DMS 273 (cell line): ENCODE results near the gene COL4A1.

Source experiments
- DNase-seq: peaks from one replicate; lab custom pipeline; 2025; ENCODE audit not compliant: unreplicated experiment; lab: John Stamatoyannopoulos, UW

COL4A1 gene

DNA sequence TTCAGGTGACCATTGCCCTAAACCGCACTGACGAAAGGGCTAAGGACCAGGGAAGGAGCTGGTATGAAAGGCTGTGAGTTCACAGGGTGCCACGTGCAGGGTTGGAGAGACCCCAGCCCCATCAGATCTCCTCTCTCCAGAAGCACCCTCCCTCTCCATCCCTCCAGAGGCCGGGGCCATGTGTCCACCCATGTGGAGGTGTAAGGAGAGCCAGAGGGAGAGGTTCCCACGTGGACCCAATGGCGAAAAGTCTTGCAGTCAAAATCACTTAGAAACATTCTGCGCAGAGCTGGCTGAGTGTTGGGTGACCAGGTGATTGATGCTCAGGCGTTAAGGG, 168.3 kb downstream of the COL4A1 start:
- no peak for DNase-seq

DNA sequence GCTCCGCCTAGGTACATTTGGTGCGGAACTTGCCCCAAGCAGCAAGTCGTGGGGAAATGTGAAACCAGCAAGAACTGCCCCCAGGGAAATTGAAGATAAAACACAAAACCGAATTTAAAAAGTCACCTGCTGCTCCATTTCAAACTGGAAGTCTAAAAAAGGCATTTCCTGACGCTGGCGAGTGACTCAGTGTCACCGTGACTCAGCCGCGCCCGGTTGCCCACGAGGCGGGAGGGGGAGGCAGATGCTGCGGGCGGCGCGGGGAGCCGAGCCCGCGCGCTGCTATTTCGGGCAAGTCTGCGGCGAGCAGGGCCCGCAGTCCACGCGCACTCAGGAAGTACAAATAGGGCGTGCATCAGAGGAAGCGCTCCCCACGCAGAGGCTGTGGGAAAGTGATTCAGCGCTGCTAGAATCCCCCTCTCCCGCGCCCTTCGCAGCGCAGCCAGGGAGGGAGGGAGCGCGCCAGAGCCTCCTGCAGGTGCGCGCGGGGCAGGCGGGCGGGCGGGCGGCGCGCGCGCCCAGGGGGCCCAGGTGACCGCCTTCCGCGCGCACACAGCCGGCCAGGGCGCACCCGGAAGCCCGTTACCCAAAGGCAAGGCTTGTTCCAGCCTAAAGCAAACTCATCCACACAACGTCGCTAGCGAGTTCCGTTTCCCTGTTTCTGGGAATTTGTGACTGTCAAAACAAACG, 168.8 kb downstream of the COL4A1 start:
- DNase-seq = peak; percentile 64

DNA sequence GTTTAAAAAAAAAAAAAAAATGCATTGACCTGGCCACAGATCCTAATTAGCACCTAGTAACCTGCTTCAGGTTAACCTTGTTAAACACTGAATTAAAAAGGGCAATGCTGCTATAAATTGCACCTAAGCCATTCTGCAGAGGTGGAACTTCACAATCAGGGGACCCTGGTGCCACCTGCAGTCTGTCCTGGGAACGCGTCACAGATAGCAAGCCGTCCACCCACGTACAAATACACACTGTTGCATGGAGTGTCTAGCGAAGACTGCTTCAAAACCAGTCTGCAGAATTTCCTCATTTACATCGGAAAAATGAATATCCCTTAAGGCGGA, 169.3 kb downstream of the COL4A1 start:
- peak; percentile 41 for DNase-seq

DNA sequence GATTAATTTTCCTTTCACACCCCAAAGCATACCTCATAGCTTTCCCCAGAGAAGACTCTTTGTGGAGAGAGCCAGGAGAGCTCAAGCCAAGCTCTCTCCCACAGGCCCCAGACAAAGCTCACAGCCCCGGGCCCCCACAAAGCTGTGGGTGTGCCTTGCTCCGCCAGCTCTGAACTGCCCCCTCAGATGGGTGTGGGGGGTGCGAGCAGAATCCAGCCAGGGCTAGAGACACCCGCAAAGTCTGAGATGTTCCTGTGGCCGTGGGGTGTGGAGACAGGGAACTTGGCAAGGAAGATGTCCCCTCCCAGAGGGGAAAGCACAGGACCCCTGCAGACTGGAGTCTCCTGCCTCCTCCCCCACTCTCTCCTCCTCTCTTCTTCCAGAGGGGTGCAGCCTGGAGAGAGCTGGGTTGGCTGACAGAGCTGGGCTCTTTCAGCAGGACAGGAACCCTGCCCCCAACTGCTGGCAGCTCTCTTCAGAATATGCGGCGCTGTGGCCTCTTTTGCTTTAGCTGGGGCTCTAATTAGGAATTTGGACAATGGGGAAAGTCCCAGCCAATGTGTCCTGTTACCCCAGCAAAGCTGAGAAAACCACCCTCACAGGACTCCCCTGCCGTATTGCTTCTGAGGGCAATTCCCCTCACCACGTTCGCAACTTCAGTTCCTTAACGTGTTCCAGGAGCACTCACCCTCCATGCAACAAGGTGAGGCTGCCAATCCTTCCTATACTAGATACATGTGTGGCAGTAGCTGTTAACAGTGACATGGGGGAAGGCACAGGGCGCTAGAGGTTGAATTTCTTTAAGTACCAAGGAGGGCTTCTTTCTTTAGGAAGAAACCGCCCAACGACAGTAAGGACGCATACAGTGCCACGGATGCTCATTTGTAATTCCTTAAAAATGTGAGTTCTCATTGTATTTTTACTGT, 170.0 kb downstream of the COL4A1 start:
- DNase-seq = no peak

DNA sequence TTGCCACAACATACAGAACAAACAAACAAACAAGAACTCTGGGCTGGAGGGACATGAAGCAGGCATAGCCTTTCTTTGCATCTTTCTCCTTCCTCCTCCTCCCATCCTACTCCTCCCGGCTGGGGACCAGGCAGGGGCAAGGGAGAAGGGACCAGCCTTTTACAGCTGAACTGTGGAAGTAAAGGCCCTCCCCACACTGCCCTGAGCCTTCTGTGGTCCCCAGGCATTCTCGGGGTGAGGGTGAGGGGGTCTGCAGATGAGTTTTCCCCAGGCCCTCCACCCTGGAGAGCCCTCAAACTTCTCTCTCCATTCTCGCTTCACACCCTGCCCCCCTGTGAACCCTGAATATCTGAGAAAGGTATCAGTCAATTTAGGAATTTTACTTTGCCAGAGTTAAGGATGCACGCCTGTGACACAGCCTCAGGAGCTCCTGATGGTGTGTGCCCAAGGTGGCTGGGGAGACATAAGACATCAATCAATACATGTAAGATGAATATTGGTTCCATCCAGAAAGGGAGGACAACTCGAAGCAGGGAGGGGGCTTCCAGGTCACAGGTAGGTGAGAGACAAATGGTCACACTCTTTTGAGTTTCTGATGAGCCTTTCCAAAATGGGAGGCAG, 170.9 kb downstream of the COL4A1 start:
- DNase-seq = no peak

DNA sequence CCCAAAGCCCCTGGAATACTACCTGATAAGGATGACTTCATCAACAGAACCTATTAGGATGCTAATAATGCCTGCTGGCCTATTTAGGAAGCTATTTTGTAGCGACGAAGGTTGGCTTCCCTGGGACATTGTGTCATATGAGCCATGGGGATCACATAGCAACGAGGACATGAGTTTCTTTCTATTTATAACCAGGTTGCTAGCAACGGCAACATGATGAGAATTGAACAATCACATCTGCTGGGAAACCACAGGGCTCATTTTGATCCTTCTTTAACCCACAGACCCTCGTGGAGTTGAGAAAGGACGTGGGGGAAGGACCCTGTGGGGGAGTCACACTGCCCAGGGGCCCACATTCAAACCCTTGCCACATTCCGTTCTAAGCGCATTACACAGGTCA, 172.2 kb downstream of the COL4A1 start:
- no peak for DNase-seq

DNA sequence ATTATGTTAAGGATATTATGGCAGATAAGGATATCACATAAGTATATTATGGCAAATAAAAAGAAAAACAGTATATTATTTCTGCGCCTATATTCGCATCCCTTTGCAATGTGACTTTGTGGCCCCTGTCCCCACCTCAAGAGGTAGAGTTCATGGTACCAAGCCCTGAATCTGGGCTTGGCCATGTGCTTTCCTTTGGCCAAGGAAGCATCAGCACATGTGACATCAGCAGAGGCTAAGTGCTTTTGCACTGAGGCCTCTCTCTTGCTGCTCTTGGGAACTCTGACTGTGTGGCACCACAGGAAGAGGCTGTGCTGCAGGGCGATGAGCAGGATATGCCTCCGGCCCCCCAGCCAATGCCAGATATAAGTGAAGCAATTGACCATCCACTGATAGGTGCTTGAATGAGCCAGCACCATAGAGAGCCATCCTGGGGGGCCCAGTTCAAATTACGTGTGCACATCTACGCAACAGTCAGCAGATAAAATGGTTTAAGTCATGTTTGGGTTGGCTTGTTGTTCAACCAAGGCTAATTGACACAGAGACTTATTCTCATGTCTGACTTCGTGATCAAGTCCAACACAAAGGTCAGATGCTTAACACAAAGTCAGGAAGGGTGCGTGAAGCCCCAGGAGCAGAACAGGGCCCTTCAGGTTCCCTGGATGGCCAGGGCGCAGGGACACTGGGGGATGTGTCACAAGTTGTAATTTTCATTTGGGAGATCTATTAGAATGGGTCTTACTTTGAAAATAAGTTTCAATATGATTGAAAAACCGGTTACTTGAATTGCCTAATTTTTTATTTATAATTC, 173.3 kb downstream of the COL4A1 start:
- DNase-seq = no peak

DNA sequence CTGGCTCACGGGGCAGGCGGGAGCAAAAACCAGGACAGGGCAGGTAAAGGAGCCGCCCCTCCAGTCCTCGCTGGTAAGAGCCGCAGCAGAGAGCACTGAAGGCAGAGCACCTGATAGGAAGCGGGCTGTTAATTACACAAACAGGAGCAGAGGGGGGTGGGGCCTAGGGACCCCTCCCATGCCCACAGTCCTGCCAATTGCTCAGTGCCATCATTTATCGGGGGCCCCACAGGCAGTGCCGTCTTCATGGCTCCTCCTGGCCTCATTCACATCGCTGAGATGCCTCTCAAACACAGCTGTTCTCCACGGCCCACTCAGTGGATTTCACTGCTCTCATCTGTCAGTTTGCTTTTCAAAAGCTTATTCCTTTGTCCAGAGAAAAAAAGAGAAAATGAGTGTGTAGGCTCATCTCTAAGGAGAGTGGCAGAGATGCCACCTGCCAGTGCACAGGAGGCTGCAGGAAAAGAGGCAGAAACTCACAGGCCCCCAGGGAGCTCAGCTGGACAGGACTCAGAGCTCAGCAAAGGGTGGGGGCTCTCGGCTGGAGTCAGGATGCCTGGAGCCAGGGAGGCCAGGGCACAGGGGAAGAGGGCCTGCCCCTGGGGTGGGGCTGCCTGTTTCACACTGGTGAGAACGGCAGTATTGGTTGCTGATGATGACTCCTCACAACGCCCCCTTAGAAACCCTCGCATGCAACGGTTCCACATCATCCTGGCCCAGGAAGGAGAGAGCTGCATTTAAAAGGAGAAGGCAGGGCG, 174.6 kb downstream of the COL4A1 start:
- no peak for DNase-seq

DNA sequence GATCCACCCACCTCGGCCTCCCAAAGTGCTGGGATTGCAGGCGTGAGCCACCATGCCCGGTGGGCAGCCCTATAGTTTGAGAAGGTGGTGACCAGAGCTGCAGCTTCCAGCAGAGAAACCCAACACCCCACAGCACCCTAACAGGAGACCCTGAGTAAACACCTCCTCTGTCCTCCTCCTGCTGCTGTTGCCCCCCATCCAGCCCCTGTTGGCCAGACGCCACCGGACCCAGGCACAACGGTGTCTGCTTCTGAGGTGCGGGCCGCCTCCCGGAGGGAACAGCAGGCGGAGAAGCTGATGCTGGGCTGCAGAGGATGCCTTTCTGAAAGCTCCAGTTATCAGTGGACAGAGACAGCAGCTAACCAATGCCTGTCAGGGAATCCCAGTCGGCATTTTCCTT, 175.5 kb downstream of the COL4A1 start:
- no peak for DNase-seq

DNA sequence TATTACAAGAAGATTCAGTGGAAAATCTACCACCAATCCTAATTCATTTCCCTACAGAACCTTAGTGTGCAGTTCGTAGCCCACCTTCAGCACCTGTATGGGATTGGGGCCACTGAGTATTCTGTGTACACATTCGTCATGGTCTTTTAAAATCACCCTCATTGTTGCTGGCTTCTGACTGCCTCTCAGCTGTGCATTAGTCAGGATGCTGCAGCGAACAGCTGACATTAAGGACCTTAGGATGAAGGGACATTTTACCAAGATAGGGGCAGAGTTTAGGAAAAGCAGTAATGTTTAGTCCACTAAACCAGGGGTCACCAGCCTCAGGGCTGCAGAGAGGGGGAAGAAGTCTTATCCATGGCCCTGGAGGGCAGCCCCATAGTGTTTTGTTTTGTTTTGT, 176.5 kb downstream of the COL4A1 start:
- no peak for DNase-seq

DNA sequence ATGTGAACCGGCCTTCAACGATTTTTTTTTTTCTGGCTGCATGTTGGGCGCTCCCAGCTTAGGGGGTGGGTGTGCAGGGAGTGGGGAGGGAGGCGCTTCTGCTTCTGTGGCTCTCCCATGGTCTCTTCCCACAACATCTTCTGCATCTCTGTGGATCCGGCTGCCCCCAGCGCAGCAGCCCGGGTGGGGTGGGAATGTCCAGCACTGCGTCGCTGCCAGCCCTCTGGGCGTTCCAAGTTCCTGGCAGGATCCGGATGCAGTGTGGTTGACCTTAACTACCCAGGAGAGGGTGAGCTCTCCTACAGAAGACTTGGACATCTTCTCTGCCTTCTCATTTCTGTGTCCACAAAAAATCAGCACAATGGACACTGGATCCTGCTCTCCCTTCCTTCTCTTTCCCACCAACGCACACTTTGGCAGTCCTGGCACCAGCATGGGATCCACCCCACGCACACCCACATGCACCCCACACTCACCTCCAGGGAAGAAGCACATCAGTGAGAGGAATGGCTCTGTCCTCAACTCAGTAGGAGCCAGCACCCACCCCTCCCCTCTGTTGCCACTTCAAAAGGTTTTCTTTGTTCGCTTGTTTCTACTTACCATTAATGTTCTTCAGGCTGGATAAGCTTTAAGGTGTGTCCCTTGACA, 177.3 kb downstream of the COL4A1 start:
- DNase-seq = no peak

DNA sequence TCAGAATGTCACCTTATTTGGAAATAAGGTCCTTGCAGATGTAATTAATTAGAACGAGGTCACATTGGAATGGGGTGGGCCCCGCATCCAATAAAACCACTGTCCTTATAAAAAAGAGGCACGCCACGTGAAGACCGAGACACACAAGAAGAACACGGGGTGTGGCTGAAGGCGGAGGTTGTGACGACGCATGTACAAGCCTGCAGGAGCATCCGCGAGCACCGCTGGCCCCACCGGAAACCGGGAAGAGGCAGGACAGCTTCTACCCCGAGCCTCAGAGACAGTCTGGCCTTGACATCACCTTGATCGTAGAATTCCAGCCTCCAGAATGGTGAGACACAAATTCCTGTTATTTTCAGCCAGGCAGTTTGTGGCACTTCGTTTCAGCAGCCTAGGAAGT, 177.9 kb downstream of the COL4A1 start:
- DNase-seq = no peak

DNA sequence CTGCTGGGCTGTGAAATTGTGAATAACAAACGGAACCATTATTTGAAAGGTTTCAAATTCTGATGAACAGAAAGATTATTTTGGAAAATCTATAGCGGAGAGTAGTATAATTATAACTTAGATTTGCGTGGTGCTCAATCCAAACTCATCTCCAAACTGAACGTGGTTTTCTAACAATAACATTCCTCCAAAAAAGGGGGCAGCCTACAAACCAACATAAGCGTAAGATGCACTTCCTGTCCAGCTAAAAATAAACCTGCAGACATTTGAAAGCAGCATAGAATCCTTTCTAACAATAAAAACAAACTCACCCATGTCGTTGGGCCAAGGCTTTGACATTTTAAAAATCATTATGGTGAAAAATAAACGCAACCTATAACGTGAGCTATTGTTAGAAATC, 178.4 kb downstream of the COL4A1 start:
- no peak for DNase-seq

DNA sequence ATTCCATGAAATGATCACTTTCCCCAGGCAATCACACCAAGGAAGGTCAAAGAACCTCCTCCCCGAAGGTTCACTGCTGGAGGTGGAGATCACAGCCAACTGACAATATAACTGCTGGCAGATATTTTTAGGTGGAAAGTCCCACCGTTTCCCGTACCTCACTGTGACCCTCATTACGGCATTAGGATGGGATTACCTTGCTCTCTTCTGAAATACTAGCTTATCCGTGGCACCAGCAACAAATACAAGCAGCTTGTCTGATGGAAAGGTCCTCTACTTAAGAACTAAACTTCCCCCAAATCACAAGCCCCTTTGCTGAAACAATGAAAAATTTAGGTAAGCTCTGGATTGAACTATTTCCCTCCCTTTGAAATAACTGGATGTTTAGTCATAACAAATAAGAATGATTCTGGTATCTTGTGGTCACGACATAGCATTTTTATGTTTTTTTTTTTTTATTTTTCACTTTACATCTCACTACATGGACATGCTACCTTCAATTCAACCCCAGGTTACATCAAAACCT, 178.9 kb downstream of the COL4A1 start:
- DNase-seq = no peak

DNA sequence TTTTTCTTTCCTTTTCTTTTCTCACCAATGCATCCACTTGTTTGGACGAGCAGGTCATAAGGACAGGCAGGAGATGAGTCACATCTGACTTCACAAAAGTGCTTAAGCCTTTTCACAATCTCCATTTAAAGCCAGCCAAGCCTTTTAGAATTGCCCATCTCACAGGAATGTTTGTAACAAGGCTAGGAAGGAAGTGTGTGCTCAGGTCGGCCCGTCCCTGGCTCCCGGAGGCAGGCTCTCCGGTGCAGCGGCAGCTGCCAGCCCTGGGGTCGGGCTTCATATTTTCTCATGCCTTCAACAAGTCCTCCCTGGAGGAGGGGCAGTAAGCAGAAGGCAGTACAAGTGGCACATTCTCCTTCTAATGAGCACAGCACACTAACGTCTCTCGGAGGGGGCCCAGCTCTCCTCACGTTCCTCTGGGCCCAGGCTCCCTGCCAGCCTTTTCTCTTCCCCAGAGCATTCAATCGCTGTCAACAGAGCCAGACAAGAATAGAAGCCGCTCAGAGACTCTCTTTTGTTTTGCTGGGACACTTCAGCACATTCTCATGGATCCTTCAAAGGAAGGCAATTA, 180.5 kb downstream of the COL4A1 start:
- DNase-seq = no peak

DNA sequence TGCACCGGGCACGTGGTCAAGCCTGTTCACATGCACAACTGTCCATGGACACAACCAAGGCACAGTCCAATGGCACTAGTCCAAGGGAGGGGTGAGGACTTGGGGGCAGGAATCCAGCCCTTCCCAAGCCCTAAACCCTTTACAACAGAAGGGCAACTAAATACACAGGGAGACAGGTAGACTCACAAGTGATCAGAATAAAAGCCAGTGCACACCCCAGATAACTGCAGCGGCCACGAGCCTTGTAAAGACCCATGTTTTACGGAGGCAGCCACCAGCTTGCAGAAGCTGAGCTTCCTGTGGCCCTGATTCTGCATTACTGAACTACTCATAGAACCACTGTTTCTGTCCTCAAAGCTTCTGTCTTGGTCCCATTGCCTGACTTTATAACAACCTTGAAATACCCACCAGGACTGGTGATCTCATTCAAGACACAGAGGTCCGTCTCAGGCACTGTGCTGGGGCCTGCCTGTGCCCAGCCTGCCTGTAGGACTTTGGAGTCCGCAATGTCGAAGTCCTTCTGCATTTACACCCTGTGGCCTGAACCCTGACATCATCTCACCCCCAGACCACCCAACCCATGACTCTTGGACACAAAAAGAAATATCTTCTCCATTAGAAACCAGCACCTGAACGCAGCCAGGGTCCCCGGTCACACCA, 181.2 kb downstream of the COL4A1 start:
- no peak for DNase-seq

DNA sequence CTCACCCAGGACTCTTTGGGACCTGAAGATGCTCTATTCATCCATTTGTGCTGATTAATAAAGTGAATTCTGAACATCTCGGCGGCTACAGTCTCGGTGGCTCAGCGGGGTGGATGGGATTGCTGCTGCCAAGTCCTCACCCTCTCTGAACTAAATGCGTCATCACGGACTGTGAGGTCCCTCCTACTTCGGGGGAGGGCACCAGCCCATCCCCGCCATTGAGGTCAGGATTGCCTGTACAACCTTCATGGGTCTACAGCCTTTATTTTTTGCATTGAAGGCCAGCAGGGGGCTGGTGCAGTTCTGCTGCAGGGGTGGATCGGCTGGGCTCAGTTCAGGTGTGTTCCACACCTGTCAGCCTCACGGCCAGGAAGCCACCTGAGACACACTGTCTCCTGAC, 181.8 kb downstream of the COL4A1 start:
- no peak for DNase-seq

DNA sequence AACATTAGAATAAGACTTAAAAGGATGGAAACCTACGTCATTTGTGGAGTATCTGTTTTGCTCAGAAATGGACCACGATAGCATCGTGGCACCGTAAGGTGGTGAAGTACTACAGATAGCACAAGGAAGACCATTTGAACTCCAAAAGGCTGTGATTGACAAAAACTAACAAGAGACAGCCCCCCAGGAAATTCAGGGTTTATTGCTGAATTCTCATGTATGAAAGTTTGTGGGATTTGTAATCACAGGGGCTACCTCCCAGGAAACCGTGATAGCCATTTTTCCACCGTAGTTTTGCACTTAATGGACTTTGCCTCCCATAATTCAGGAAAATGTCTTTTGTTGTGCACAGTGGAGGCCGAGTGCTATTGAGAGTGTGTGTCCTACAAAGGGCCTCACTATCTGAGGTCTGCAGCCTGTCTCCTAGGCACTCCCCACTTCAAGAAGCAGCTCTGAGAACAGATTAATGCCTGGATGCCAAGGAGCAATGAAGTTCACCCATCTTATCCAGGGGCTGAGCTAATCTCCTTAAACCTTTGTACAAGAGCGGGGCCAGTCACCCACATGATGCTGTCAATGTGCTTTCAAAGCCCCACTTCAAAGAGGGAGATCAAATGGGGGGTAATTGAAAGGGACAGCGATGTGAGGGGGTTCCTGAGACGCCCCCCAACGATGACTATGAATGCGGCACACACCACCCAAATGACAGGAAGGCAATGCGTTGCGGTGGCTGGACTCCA, 182.6 kb downstream of the COL4A1 start:
- DNase-seq = no peak
